ENCODE data around the gene EVPL.
"Not testable (repeated sequence)": the region's sequence is repeated elsewhere in the genome, so short reads cannot be mapped to it uniquely, and the experiment has no call there.

The EVPL gene

GRCh38 chr17:76048025-76048605 is 21.0 kb upstream of the EVPL start:
- DNase-seq (ENCODE audit: low spot score): no peak

GRCh38 chr17:76046064-76046463 is 19.0 kb upstream of the EVPL start:
- no peak for DNase-seq (ENCODE audit: low spot score)

GRCh38 chr17:76044475-76045007 is 17.4 kb upstream of the EVPL start:
- DNase-seq (ENCODE audit: low spot score): not testable (repeated sequence)

GRCh38 chr17:76042868-76043267 is 15.8 kb upstream of the EVPL start:
- not testable (repeated sequence) for DNase-seq (ENCODE audit: low spot score)

GRCh38 chr17:76040376-76040775 is 13.3 kb upstream of the EVPL start:
- no peak for DNase-seq (ENCODE audit: low spot score)

GRCh38 chr17:76039121-76039520 is 12.0 kb upstream of the EVPL start:
- DNase-seq (ENCODE audit: low spot score): no peak

GRCh38 chr17:76038050-76038449 is 10.9 kb upstream of the EVPL start:
- no peak for DNase-seq (ENCODE audit: low spot score)

GRCh38 chr17:76036497-76037261 is 9.6 kb upstream of the EVPL start:
- no peak for DNase-seq (ENCODE audit: low spot score)

- DNase-seq (ENCODE audit: low spot score): peak; percentile 92
Measured at GRCh38 chr17:76034428-76035350, 7.6 kb upstream of the EVPL start.

- DNase-seq (ENCODE audit: low spot score): no peak
Measured at GRCh38 chr17:76033139-76033538, 6.0 kb upstream of the EVPL start.

- no peak for DNase-seq (ENCODE audit: low spot score)
Measured at GRCh38 chr17:76032780-76033108, 5.6 kb upstream of the EVPL start.

GRCh38 chr17:76032073-76032779 is 5.1 kb upstream of the EVPL start:
- no peak for DNase-seq (ENCODE audit: low spot score)

- no peak for DNase-seq (ENCODE audit: low spot score)
Measured at GRCh38 chr17:76026714-76027158, 370 bp downstream of the EVPL start.

GRCh38 chr17:76025294-76025693 is 1.8 kb downstream of the EVPL start:
- no peak for DNase-seq (ENCODE audit: low spot score)

- no peak for DNase-seq (ENCODE audit: low spot score)
Measured at GRCh38 chr17:76024353-76024752, 2.8 kb downstream of the EVPL start.

- no peak for DNase-seq (ENCODE audit: low spot score)
Measured at GRCh38 chr17:76023900-76024237, 3.2 kb downstream of the EVPL start.

- no peak for DNase-seq (ENCODE audit: low spot score)
Measured at GRCh38 chr17:76022973-76023899, 3.9 kb downstream of the EVPL start.

GRCh38 chr17:76022285-76022684 is 4.8 kb downstream of the EVPL start:
- no peak for DNase-seq (ENCODE audit: low spot score)

- DNase-seq (ENCODE audit: low spot score): no peak
Measured at GRCh38 chr17:76019833-76020467, 7.2 kb downstream of the EVPL start.

- DNase-seq (ENCODE audit: low spot score): no peak
Measured at GRCh38 chr17:76018801-76019200, 8.3 kb downstream of the EVPL start.

- no peak for DNase-seq (ENCODE audit: low spot score)
Measured at GRCh38 chr17:76018340-76018680, 8.8 kb downstream of the EVPL start.

Data from hematopoietic multipotent progenitor cell treated with erythropoietin and hydrocortisone succinate and interleukin-3 and kit ligand, for 15 days (in vitro differentiated cells).